ENCODE data around the gene SEMA6D.

SEMA6D gene

DNA sequence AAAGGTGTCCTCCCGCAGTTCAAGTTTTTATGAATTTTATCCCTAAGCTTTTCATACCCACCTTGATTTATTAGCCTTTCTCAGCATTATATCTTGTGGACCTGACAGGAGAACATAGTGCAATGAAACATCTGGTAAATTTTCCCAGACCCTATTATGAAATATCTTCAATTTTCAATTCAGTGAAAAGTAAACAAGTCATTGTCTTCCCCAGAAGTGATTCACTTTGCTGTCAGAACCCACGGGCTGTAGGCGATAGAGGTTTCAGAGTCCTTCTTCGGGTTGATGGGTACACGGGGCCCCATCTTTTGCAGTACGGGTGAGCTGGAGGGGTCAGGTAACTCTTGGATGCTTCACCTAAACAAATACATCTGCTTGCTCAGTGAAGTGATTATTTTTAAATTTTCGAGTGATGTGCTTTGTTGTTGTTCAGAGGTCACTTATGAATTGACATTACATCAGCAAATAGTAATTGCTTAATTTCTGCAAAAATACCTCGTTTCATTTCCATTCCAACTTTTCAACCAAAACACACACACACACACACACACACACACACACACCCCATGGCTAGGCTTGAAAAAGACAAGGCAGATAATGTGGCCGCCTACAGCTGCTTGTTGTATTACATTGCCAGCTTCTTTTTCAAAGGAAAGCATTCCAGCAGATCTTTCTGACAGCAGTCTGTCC lies 102.9 kb downstream of the SEMA6D start:
- Histone ChIP-seq H4K20me1 (ENCODE audit: insufficient read depth, low read length) (no peaks in the 10 kb centered on the region), H3K36me3 (ENCODE audit: insufficient read depth, low read length) (no peaks in the 10 kb centered on the region), H2AFZ (ENCODE audit: low read depth, low read length) (no peak overlapping the region), H3K9ac (ENCODE audit: low read depth, low read length) (no peak overlapping the region), H3K4me2 (ENCODE audit: insufficient read depth, low read length) (no peak overlapping the region), H3K4me1 (ENCODE audit: insufficient read depth, low read length) (no peaks in the 10 kb centered on the region), H3K4me3 (ENCODE audit: low read depth in 1 of 2, low read length in 2 of 2) (no peak overlapping the region), H3K9me3 (ENCODE audit: insufficient read depth, low read length, severe bottlenecking) (no peaks in the 10 kb centered on the region), H3K79me2 (ENCODE audit: insufficient read depth, low read length) (no peaks in the 10 kb centered on the region), H3K27me3 (ENCODE audit: insufficient read depth, low read length, poor library complexity) (no peaks in the 10 kb centered on the region), H3K27ac (ENCODE audit: low read length) (no peak overlapping the region)
- no peak for TF ChIP-seq EZH2 (IDR thresholded peaks at IDR 0.05; ENCODE audit: borderline replicate concordance, low read depth, low read length, severe bottlenecking)
- TF ChIP-seq, protein P1, sequence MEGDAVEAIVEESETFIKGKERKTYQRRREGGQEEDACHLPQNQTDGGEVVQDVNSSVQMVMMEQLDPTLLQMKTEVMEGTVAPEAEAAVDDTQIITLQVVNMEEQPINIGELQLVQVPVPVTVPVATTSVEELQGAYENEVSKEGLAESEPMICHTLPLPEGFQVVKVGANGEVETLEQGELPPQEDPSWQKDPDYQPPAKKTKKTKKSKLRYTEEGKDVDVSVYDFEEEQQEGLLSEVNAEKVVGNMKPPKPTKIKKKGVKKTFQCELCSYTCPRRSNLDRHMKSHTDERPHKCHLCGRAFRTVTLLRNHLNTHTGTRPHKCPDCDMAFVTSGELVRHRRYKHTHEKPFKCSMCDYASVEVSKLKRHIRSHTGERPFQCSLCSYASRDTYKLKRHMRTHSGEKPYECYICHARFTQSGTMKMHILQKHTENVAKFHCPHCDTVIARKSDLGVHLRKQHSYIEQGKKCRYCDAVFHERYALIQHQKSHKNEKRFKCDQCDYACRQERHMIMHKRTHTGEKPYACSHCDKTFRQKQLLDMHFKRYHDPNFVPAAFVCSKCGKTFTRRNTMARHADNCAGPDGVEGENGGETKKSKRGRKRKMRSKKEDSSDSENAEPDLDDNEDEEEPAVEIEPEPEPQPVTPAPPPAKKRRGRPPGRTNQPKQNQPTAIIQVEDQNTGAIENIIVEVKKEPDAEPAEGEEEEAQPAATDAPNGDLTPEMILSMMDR (IDR thresholded peaks at IDR 0.05; ENCODE audit: borderline replicate concordance, extremely low read depth, low read length, poor library complexity, severe bottlenecking) = no peak
- ATAC-seq (ENCODE audit: insufficient read depth, low read depth) (no peak), DNase-seq (no peak)

DNA sequence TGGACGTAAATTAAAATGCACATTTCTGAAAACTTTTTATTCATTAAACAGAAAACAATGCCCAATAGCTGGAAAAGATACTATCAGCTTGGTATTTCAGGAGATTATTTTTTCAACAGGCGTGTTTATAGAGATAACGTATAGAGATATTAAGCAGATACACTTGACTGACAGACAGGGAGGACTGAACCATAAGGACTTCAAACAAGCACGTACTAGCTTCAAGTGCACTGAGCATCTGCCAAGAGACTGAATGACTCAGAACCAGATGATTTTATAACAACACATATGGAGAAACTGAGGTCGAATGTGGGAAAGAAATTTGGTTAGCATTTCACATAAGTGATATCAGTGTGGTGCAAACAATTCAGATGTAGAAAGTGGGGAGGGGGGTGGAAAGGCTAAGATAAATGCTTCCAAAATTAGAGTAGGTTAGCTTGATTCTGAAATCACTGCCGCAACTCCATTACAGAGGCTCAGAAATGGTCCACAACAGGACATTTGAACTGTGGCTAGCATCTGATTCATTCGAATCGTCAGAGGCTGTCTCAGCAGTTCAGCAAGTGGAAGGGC lies 103.5 kb downstream of the SEMA6D start:
- no peaks in the 10 kb centered on the region for H3K4me1 ChIP-seq (ENCODE audit: insufficient read depth, low read length)
- no peak overlapping the region for H3K9ac ChIP-seq (ENCODE audit: low read depth, low read length)
- H2AFZ ChIP-seq (ENCODE audit: low read depth, low read length) = no peak overlapping the region
- H3K4me2 ChIP-seq (ENCODE audit: insufficient read depth, low read length) = no peak overlapping the region
- no peak for TF ChIP-seq EZH2 (IDR thresholded peaks at IDR 0.05; ENCODE audit: borderline replicate concordance, low read depth, low read length, severe bottlenecking)
- TF ChIP-seq, protein P1 (IDR thresholded peaks at IDR 0.05; ENCODE audit: borderline replicate concordance, extremely low read depth, low read length, poor library complexity, severe bottlenecking) = no peak
- ATAC-seq (ENCODE audit: insufficient read depth, low read depth) (no peak), DNase-seq (no peak)
- H3K27me3 ChIP-seq (ENCODE audit: insufficient read depth, low read length, poor library complexity) = no peaks in the 10 kb centered on the region
- no peak overlapping the region for H3K4me3 ChIP-seq (ENCODE audit: low read depth in 1 of 2, low read length in 2 of 2)
- no peak overlapping the region for H3K27ac ChIP-seq (ENCODE audit: low read length)
- no peaks in the 10 kb centered on the region for H3K36me3 ChIP-seq (ENCODE audit: insufficient read depth, low read length)
- H4K20me1 ChIP-seq (ENCODE audit: insufficient read depth, low read length) = no peaks in the 10 kb centered on the region
- no peaks in the 10 kb centered on the region for H3K9me3 ChIP-seq (ENCODE audit: insufficient read depth, low read length, severe bottlenecking)
- no peaks in the 10 kb centered on the region for H3K79me2 ChIP-seq (ENCODE audit: insufficient read depth, low read length)

DNA sequence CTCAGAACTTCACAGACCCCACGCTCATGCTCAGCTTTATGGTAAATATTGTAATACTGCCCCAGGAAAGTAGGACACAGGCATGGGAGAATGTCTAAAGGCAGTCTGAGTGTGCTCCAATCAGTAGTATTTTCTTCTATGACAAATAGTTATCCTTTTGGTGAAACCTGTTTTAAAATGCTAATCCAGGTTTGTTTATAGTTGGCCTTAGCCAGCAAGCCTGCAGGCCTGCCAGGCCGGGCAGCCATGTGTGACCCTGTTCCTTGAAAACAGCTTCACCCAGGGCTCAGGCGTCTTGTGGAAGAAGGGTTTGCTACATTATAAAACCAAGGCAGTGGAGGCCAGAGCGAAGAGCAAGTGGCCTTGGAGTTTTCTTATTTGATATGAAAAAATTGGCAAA lies 104.7 kb downstream of the SEMA6D start:
- H4K20me1 ChIP-seq (ENCODE audit: insufficient read depth, low read length) = no peaks in the 10 kb centered on the region
- ATAC-seq (ENCODE audit: insufficient read depth, low read depth) (no peak), DNase-seq (no peak)
- no peak overlapping the region for H3K9ac ChIP-seq (ENCODE audit: low read depth, low read length)
- no peak overlapping the region for H2AFZ ChIP-seq (ENCODE audit: low read depth, low read length)
- TF ChIP-seq, protein P1 (IDR thresholded peaks at IDR 0.05; ENCODE audit: borderline replicate concordance, extremely low read depth, low read length, poor library complexity, severe bottlenecking) = no peak
- TF ChIP-seq EZH2 (IDR thresholded peaks at IDR 0.05; ENCODE audit: borderline replicate concordance, low read depth, low read length, severe bottlenecking) = no peak
- H3K9me3 ChIP-seq (ENCODE audit: insufficient read depth, low read length, severe bottlenecking) = no peaks in the 10 kb centered on the region
- H3K36me3 ChIP-seq (ENCODE audit: insufficient read depth, low read length) = no peaks in the 10 kb centered on the region
- H3K4me3 ChIP-seq (ENCODE audit: low read depth in 1 of 2, low read length in 2 of 2) = no peak overlapping the region
- no peaks in the 10 kb centered on the region for H3K27me3 ChIP-seq (ENCODE audit: insufficient read depth, low read length, poor library complexity)
- no peaks in the 10 kb centered on the region for H3K79me2 ChIP-seq (ENCODE audit: insufficient read depth, low read length)
- no peak overlapping the region for H3K27ac ChIP-seq (ENCODE audit: low read length)
- H3K4me1 ChIP-seq (ENCODE audit: insufficient read depth, low read length) = no peaks in the 10 kb centered on the region
- no peak overlapping the region for H3K4me2 ChIP-seq (ENCODE audit: insufficient read depth, low read length)

Measured in DND-41 (cell line).